HG02840 (cell line): ENCODE data around the gene NEMP1.
A peak's percentile ranks its signal among the peaks of the same experiment; 100 is the strongest.

Experiments
- ATAC-seq: cut with Tn5 transposase; IDR thresholded peaks from one replicate; pipeline ENCODE4 v1.9.1; 2021; ENCODE audit warnings: mild to moderate bottlenecking, moderate library complexity, moderate number of reproducible peaks; ENCODE audit not compliant: unreplicated experiment, low FRiP score

The NEMP1 gene

DNA sequence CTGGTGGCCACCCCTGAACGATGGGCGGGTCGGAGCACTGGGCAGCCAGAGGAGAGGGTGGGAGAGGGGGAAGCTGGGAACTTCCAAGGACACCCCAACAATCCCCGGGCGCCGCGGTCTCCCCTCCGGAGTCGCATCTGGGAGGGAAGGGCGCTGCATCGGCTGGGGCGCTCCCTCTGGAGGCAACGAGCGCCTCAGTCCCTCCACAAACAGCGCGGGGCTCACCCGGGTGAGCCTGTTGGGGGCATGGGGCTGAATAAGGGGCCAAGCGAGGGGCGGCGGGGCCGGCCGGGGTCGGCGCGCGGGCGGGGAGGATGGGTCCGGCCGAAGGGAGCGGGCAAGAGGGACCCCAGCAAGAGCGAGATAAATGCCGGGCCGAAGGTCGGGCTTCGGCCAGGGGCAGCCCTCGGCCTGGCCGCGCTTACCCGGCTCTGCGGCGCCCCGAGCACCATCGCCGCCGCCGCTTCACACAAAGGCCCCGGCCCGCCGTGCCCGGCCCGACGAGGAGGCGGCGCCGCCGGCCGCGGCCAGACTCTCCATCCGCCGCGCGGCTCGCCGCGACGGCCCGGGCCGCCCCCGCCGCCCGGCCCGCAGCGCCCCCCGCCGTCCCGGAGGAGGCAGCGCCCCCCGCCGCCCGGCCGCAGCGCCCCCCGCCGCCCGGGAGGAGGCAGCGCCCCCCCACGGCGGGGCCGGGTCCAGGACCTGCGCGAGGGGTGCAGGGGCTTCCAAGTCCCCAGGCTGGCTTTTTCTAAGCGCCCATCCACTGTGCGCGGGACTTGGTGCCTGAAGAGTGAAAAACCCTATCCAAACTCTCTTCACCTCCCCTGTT is 72.4 kb downstream of the NEMP1 start, which contains the start of gene ZBTB39:
ZBTB39 (minus strand) TSS at position 567 of the 829 bp plus-strand sequence. CDS start 1,629 bp downstream, outside the sequence.
- ATAC-seq, result peak; percentile 64
